ENCODE data around the gene FRYL. TPM values are rescaled to one million over a fixed set of nuclear protein-coding genes. Genes with fewer than 3 reads are reported as not detected.

Gene FRYL
- total RNA-seq, 2 donors from 2014 or later: 29.8 to 35.1 TPM

DNA sequence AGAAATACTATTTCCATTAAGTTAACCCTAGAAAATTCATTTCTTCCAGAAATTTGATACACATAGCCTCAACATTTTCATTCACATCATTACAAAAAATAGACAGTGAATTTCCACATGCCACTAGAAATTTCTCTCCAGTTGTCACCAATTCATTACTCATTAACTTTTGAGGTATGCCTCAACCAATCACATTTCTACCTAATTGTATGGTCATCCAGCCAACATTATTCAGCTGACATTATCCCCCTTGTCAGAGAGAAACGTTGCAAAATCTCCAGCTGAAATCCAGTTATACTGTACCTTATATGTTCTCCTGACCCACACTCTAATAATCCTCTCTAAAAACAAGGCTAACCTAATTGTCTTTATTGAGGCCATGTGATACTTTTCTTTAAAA is 24.8 kb downstream of the FRYL start:
- DNase-seq (ENCODE audit: low spot score): no peak
- Histone ChIP-seq H3K4me1 (peaks cover 0 to 28% of the 10 kb centered on the region in 2 donors), H3K9me3 (no peaks in the 10 kb centered on the region), H3K4me3 (no peak overlapping the region), H3K27ac (no peak overlapping the region), H3K27me3 (no peaks in the 10 kb centered on the region), H3K36me3 (no peaks in the 10 kb centered on the region)
- no peak for TF ChIP-seq CTCF (IDR thresholded peaks at IDR 0.05)

GRCh38 chr4:48753159-48753558 is 26.9 kb downstream of the FRYL start:
- Histone ChIP-seq H3K27me3 (no peaks in the 10 kb centered on the region), H3K9me3 (no peaks in the 10 kb centered on the region), H3K36me3 (no peaks in the 10 kb centered on the region), H3K27ac (no peak overlapping the region), H3K4me1 (peaks cover 0 to 44% of the 10 kb centered on the region in 2 donors), H3K4me3 (no peak overlapping the region)
- TF ChIP-seq CTCF (IDR thresholded peaks at IDR 0.05): no peak
- no peak for DNase-seq (ENCODE audit: low spot score)

DNA sequence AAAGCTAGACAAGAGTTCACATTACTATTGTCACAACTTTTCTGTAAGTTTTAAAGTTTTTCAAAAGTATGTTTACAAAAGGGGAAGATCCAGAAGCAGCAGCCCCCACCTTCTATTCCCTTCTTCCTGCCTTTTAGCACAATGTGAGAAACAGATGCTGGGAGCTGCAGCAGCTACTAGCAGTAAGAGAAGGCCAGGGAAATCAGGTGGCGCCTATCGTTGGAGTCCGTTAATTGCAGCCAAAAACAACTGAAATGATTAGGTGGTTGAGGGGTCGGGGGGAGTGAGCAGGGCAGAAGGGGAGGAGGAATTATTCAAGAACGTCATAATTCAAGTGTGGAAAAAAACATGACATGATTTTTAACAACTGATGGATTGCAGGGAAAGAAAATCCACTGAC is 27.4 kb downstream of the FRYL start:
- Histone ChIP-seq H3K9me3 (no peaks in the 10 kb centered on the region), H3K27me3 (no peaks in the 10 kb centered on the region), H3K4me3 (no peak overlapping the region), H3K4me1 (peaks cover 0 to 49% of the 10 kb centered on the region in 2 donors), H3K36me3 (no peaks in the 10 kb centered on the region), H3K27ac (no peak overlapping the region)
- TF ChIP-seq CTCF (IDR thresholded peaks at IDR 0.05): no peak
- DNase-seq (ENCODE audit: low spot score): no peak

GRCh38 chr4:48752246-48752645 is 27.8 kb downstream of the FRYL start:
- Histone ChIP-seq H3K27me3 (no peaks in the 10 kb centered on the region), H3K9me3 (no peaks in the 10 kb centered on the region), H3K27ac (no peak overlapping the region), H3K36me3 (no peaks in the 10 kb centered on the region), H3K4me1 (peaks cover 0 to 50% of the 10 kb centered on the region in 2 donors), H3K4me3 (no peak overlapping the region)
- DNase-seq (ENCODE audit: low spot score): no peak
- TF ChIP-seq CTCF (IDR thresholded peaks at IDR 0.05): no peak

DNA sequence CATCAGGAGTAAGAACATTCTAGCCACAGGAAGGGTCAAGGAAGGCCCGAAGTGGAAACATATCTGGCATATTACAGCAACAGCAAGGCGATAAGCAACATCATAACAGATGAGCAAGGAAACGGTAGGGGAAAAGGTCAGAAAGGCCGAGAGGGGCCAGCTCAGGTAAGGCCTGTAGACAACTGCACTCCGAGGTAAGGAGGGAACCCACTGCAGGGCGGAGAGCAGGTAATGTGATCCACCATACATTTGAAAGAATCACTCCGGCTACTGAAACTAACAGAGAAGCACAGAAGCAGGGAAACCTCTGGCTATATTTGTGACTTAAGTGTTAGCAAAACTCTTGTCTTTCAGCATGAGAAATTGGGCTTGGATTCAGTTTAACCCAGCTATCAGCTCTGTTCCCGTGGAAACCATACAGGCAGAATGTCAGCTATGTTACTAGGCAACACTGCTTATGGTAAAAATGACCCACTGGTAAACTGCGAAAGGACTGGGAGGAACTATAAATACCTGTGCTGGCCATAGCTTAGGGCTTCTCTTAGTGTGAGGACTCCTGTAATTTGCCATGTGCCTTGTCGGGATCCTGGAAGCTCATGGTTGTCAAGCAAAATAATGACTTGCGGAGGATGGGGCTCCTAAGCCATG is 31.0 kb downstream of the FRYL start:
- Histone ChIP-seq H3K27me3 (no peaks in the 10 kb centered on the region), H3K9me3 (no peaks in the 10 kb centered on the region), H3K36me3 (no peaks in the 10 kb centered on the region), H3K27ac (peak overlapping the region; percentile 26 to 33), H3K4me3 (no peak overlapping the region), H3K4me1 (peaks cover 0 to 55% of the 10 kb centered on the region in 2 donors)
- DNase-seq (ENCODE audit: low spot score): no peak
- no peak for TF ChIP-seq CTCF (IDR thresholded peaks at IDR 0.05)
